Common myeloid progenitor, CD34-positive (primary cell): ENCODE measurements around the gene SNRPB2.

Source experiments
- CTCF ChIA-PET: fragments of 350-600 bp; sonication (Branson Sonifier 250); formaldehyde crosslinking; loops from one replicate; lab custom pipeline; 2021; ENCODE audit warnings: antibody characterized with exemption; lab: Charles Lee
- POLR2A ChIA-PET: fragments of 350-600 bp; sonication (Branson Sonifier 250); formaldehyde crosslinking; loops from one replicate; lab custom pipeline; 2021; ENCODE audit warnings: antibody characterized with exemption; lab: Charles Lee
- DNase-seq, 3 donors: peaks; one replicate each; pipeline versions ENCODE4 v3.0.0 to v3.0.0-alpha.2; 2013
- H3K27ac ChIP-seq, 2 experiments: 1 replicate in 1 of 2; 2 replicates in 1 of 2; pipeline ENCODE4 v1.7.0; 2013; ENCODE audit warnings: inconsistent platforms in 2 of 2, low read length in 2 of 2, mild to moderate bottlenecking in 2 of 2, low read depth in 1 of 2, moderate library complexity in 1 of 2; ENCODE audit not compliant: severe bottlenecking in 2 of 2, insufficient read depth in 1 of 2, poor library complexity in 1 of 2
- H3K27me3 ChIP-seq, 5 experiments: replicated peaks in 2 of 5; 1 replicate in 3 of 5; 2 replicates in 2 of 5; pipeline versions ENCODE4 v1.6.1 to v1.7.0; 2013; ENCODE audit warnings: low read length in 4 of 5, mild to moderate bottlenecking in 2 of 5, moderate library complexity in 2 of 5, inconsistent platforms in 1 of 5; ENCODE audit not compliant: insufficient read depth in 5 of 5, control insufficient read depth in 4 of 5
- H3K36me3 ChIP-seq, 4 experiments: 1 replicate in 2 of 4; 2 replicates in 2 of 4; pipeline versions ENCODE4 v1.6.1 to v1.7.0; 2013; ENCODE audit warnings: low read length in 3 of 4, control low read depth in 1 of 4, mild to moderate bottlenecking in 1 of 4; ENCODE audit not compliant: control insufficient read depth in 4 of 4, insufficient read depth in 4 of 4
- H3K4me1 ChIP-seq, 4 experiments: 1 replicate in 3 of 4; 2 replicates in 1 of 4; pipeline versions ENCODE4 v1.6.1 to v1.7.1; 2013; ENCODE audit warnings: low read length in 3 of 4, mild to moderate bottlenecking in 3 of 4, control low read depth in 1 of 4, inconsistent platforms in 1 of 4, moderate library complexity in 1 of 4; ENCODE audit not compliant: control insufficient read depth in 4 of 4, insufficient read depth in 4 of 4; ENCODE audit errors: control extremely low read depth in 1 of 4
- H3K4me3 ChIP-seq, 7 experiments: 1 replicate in 4 of 7; 2 replicates in 3 of 7; pipeline versions ENCODE4 v1.5.1 to v1.7.0; 2013; ENCODE audit warnings: mild to moderate bottlenecking in 7 of 7, low read length in 6 of 7, moderate library complexity in 6 of 7, inconsistent platforms in 2 of 7, low read depth in 2 of 7, control low read depth in 1 of 7; ENCODE audit not compliant: insufficient read depth in 4 of 7, control insufficient read depth in 1 of 7; ENCODE audit errors: extremely low read depth in 1 of 7
- H3K9me3 ChIP-seq, 5 experiments: 1 replicate in 4 of 5; 2 replicates in 1 of 5; pipeline versions ENCODE4 v1.6.1 to v1.7.1; 2013; ENCODE audit warnings: low read length in 4 of 5, mild to moderate bottlenecking in 2 of 5, inconsistent platforms in 1 of 5, low read depth in 1 of 5, moderate library complexity in 1 of 5; ENCODE audit not compliant: control insufficient read depth in 4 of 5, insufficient read depth in 2 of 5; ENCODE audit errors: control extremely low read depth in 1 of 5
- WGBS: methylation state at CpG from one replicate; pipeline ENCODE4 v1.1.5; 2013; ENCODE audit not compliant: insufficient coverage; 5-methylcytosine and 5-hydroxymethylcytosine counted together

Gene SNRPB2

DNA sequence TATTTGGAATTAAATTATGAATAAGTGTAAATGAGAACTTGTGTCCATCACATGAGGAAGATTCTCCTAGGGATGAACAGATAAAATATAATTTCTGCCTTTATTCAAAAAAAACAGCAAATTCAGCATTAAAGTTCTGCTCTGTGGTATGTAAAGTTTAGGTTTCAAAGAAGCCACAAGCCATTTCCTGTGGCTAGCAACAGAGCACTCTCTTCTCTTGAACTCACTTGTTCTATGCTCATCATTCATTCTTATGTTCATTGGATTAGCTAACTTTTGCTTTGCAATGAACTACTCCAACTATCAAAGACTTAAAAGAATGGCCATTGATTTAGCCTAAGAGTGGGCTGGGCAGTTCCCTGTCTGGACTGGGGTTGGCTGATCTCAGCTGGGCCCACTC lies 20.8 kb upstream of the SNRPB2 start:
- no peak overlapping the region for H3K27ac ChIP-seq
- ChIA-PET CTCF (no interaction called here), POLR2A (interaction anchor here (0.8 kb wide), 1 partner anchor 38 kb away, joined by 5 read pairs; no protein-coding TSS in a partner anchor)
- no peak for DNase-seq
- peaks cover 0 to 16% (median 0%) of the 10 kb centered on the region in 4 experiments for H3K4me1 ChIP-seq
- H3K4me3 ChIP-seq, result no peak overlapping the region
- peaks cover 0 to 4% (median 0%) of the 10 kb centered on the region in 5 experiments for H3K9me3 ChIP-seq
- H3K27me3 ChIP-seq, result peaks cover 0 to 17% (median 3%) of the 10 kb centered on the region in 5 experiments
- no peaks in the 10 kb centered on the region for H3K36me3 ChIP-seq

DNA sequence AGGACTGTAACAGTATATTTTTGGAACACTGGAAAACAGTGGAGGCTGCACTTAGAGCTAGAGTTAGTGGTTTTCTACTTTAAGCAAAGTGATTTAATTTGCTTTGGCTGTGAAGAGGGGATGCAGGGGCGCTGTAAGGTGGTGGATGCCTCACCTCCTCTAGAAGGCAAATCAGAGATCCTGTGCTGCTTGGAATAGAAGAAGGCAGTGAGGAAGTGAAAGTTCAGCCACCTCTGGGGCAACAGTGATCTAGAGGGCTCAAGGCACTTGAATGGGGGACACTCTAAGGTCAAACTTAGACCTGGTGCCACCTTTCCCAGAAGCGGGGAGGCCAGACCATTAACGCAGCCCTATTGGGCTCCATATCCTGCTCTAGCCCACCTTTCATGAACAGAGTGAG lies 19.0 kb upstream of the SNRPB2 start:
- ChIA-PET POLR2A (interaction anchor here (0.6 kb wide), 2 partner anchors 35 to 57 kb away, joined by 3 read pairs; no protein-coding TSS in a partner anchor), CTCF (interaction anchor here (1.5 kb wide), 1 partner anchor 8 kb away, joined by 3 read pairs; no protein-coding TSS in a partner anchor)
- Histone ChIP-seq H3K27ac (no peak overlapping the region), H3K36me3 (no peaks in the 10 kb centered on the region), H3K27me3 (peaks cover 0 to 23% (median 11%) of the 10 kb centered on the region in 5 experiments), H3K4me3 (no peak overlapping the region), H3K9me3 (peaks cover 0 to 3% (median 0%) of the 10 kb centered on the region in 5 experiments), H3K4me1 (peaks cover 0 to 16% (median 0%) of the 10 kb centered on the region in 4 experiments)
- WGBS, result 100% methylated on average over 2 of the region's 3 CpGs
- no peak for DNase-seq

DNA sequence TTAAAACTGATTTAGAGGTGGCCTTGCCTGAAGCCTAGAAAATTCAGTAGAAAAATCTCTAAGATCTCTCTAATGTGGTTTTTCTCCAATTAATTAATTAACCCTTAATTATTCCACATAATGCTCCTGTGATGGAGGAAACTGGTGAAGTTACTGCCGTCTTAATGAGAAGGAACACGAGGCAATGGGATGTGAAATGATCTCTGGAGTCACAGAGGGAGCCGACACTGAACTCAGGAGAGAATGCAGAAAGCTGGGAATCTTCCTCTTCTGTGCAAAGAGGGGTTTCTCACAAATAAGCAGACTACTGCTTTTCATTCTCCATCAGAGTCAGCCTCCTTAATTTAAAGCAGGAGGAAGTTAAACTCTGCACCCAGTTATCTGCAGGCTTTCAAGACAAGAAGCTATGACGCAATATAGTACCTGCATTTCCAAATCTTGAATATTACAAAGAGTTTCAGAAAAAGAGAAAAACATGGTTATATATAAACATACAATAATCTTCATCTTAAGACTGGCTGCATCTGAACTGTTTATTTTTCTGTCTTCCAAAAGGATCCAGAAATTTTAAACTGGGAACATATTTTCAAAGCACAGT lies 18.1 kb upstream of the SNRPB2 start:
- Histone ChIP-seq H3K9me3 (peaks cover 0 to 2% (median 0%) of the 10 kb centered on the region in 5 experiments), H3K4me1 (peaks cover 0 to 16% (median 0%) of the 10 kb centered on the region in 4 experiments), H3K27ac (no peak overlapping the region), H3K36me3 (no peaks in the 10 kb centered on the region), H3K4me3 (no peak overlapping the region), H3K27me3 (peaks cover 2 to 25% (median 11%) of the 10 kb centered on the region in 5 experiments)
- no peak for DNase-seq
- WGBS, result 89% methylated on average over 3 of the region's 4 CpGs
- ChIA-PET CTCF (no interaction called here), POLR2A (interaction anchor here (0.6 kb wide), 1 partner anchor 56 kb away, joined by 3 read pairs; no protein-coding TSS in a partner anchor)

DNA sequence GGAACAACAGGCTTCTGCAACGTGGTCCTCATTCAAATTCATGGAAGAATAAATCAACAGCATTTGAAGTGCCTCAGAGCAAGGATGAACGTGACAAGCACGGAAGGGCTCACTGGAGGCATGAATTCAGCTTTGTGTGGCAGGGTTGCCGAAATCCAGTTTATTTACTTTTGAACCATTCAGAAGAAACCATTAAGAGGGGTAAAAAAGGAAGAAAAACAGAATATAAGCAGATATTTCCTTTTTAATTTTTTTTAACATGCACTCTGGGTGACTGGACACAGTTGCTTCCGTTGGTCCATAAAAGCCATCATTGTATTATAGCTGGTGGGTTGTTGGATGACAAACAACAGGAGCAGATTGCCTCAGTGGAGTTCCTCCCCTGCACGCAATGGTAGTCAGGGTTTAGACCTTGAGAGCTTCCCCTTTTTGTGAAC lies 17.3 kb upstream of the SNRPB2 start:
- H3K27ac ChIP-seq, result no peak overlapping the region
- peaks cover 0 to 16% (median 0%) of the 10 kb centered on the region in 4 experiments for H3K4me1 ChIP-seq
- ChIA-PET CTCF (interaction anchor here (1.5 kb wide), 1 partner anchor 21 kb away, joined by 3 read pairs; no protein-coding TSS in a partner anchor), POLR2A (no interaction called here)
- peaks cover 2 to 25% (median 11%) of the 10 kb centered on the region in 5 experiments for H3K27me3 ChIP-seq
- no peak overlapping the region for H3K4me3 ChIP-seq
- WGBS, result 83% methylated on average over 4 of the region's 6 CpGs
- H3K9me3 ChIP-seq, result peaks cover 0 to 2% (median 0%) of the 10 kb centered on the region in 5 experiments
- H3K36me3 ChIP-seq, result no peaks in the 10 kb centered on the region
- DNase-seq, result no peak

DNA sequence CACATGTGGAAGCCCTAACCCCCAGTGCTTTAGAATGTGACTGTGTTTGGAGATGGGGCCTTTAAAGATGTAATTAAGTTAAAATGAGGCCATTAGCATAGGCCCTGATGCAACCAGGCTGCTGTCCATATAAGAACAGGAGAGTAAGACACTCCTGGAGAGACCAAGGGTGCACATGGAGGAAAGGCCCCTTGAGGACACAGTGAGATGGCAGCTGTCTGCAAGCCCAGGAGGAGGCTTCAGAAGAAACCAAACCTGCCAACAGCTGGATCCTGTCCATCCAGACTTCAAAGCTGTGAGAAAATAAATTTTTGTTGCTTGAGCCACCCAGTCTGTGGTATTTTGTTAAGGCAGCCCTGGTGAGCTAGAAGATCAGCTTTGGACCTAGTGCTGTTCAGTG lies 16.8 kb upstream of the SNRPB2 start:
- Histone ChIP-seq H3K4me1 (peaks cover 0 to 16% (median 0%) of the 10 kb centered on the region in 4 experiments), H3K9me3 (no peaks in the 10 kb centered on the region), H3K4me3 (no peak overlapping the region), H3K27me3 (peaks cover 2 to 24% (median 13%) of the 10 kb centered on the region in 5 experiments), H3K27ac (no peak overlapping the region), H3K36me3 (no peaks in the 10 kb centered on the region)
- ChIA-PET CTCF (interaction anchor here (1.5 kb wide), 1 partner anchor 22 kb away, joined by 3 read pairs; no protein-coding TSS in a partner anchor), POLR2A (no interaction called here)
- no peak for DNase-seq

DNA sequence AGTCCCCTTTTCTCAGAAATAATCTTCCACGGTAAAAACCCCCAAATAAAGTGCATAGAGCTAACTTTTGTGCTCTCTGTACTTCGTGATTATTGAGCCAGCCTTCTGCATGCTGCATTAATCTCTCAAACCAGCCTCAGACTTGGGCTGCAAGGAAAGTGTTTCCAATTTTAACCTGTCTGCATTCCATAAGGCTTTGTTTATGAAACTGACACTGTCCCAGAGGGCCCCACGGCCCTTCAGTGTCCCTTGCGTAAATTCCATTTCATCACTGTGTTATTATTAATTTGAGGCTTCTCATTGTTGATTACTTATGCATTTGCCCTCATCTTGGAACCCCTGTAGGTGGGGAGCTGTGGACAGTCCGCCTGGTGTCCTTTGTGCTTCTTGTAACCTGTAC lies 15.6 kb upstream of the SNRPB2 start:
- 82% methylated on average over 3 of the region's 5 CpGs for WGBS
- Histone ChIP-seq H3K4me3 (no peak overlapping the region), H3K27ac (no peak overlapping the region), H3K4me1 (peaks cover 0 to 9% (median 0%) of the 10 kb centered on the region in 4 experiments), H3K27me3 (peaks cover 2 to 29% (median 15%) of the 10 kb centered on the region in 5 experiments), H3K9me3 (no peaks in the 10 kb centered on the region), H3K36me3 (no peaks in the 10 kb centered on the region)
- ChIA-PET CTCF (interaction anchor here (1.1 kb wide), 1 partner anchor 99 kb away, joined by 3 read pairs; no protein-coding TSS in a partner anchor), POLR2A (no interaction called here)
- no peak for DNase-seq

DNA sequence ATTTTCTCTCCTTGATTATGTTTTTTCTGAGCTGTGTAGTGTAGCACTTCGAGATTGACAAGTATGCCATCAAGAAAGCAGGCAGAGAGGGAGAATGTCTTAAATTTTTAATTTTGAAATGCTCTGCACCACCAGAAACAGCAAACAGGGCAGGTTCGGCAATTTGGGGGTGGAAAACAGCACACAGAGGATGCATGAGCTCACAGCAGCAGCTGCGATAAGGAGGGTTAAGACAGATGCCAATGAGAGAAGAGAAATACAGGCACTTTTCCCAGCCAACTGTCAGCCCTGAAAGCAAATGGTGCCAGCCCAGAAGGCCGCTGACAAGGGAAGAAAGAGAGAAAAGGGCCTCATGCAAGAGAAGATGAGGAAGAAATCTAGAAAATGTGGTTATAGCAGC lies 15.1 kb upstream of the SNRPB2 start:
- no peak for DNase-seq
- peaks cover 0 to 7% (median 0%) of the 10 kb centered on the region in 4 experiments for H3K4me1 ChIP-seq
- H3K4me3 ChIP-seq, result no peak overlapping the region
- ChIA-PET POLR2A (no interaction called here), CTCF (no interaction called here)
- no peaks in the 10 kb centered on the region for H3K36me3 ChIP-seq
- H3K27me3 ChIP-seq, result peaks cover 2 to 31% (median 17%) of the 10 kb centered on the region in 5 experiments
- WGBS, result 100% methylated on average over 1 of the region's 4 CpGs
- H3K9me3 ChIP-seq, result no peaks in the 10 kb centered on the region
- no peak overlapping the region for H3K27ac ChIP-seq
